Right kidney (tissue), 1 donor: ENCODE data around the gene TDRD5.
"Not testable (repeated sequence)": the region's sequence is repeated elsewhere in the genome, so short reads cannot be mapped to it uniquely, and the experiment has no call there.

Experiments
- DNase-seq: peaks from one replicate; pipeline ENCODE4 v3.0.0-alpha.2; 2016

Gene TDRD5

GRCh38 chr1:179598631-179599030, 7.0 kb downstream of the TDRD5 start:
- no peak for DNase-seq

GRCh38 chr1:179599623-179600249, 8.1 kb downstream of the TDRD5 start:
- DNase-seq: no peak

- DNase-seq: no peak
These were observed 9.5 kb downstream of the TDRD5 start for GRCh38 chr1:179601093-179601492.

- DNase-seq: no peak
These were observed 20.7 kb downstream of the TDRD5 start for GRCh38 chr1:179612361-179612760.

GRCh38 chr1:179630719-179631118, 39.1 kb downstream of the TDRD5 start:
- no peak for DNase-seq

GRCh38 chr1:179632868-179633267, 41.2 kb downstream of the TDRD5 start:
- DNase-seq: no peak

- DNase-seq: no peak
These were observed 45.7 kb downstream of the TDRD5 start for GRCh38 chr1:179637211-179637860.

- DNase-seq: no peak
These were observed 69.4 kb downstream of the TDRD5 start for GRCh38 chr1:179661018-179661417.

- DNase-seq: no peak
These were observed 72.2 kb downstream of the TDRD5 start for GRCh38 chr1:179663810-179664209.

- DNase-seq: no peak
These were observed 86.2 kb downstream of the TDRD5 start for GRCh38 chr1:179677882-179678281.

- DNase-seq: not testable (repeated sequence)
These were observed 102.9 kb downstream of the TDRD5 start for GRCh38 chr1:179694530-179694929.

GRCh38 chr1:179702946-179703539, 111.4 kb downstream of the TDRD5 start:
- no peak for DNase-seq

GRCh38 chr1:179706339-179706941, 114.8 kb downstream of the TDRD5 start:
- DNase-seq: peak; percentile 28

GRCh38 chr1:179707406-179707805, 115.8 kb downstream of the TDRD5 start:
- no peak for DNase-seq

- no peak for DNase-seq
These were observed 117.0 kb downstream of the TDRD5 start for GRCh38 chr1:179708434-179709195.

GRCh38 chr1:179709841-179710329, 118.3 kb downstream of the TDRD5 start:
- no peak for DNase-seq

- no peak for DNase-seq
These were observed 122.5 kb downstream of the TDRD5 start for GRCh38 chr1:179714159-179714558.

GRCh38 chr1:179714623-179715022, 123.0 kb downstream of the TDRD5 start:
- no peak for DNase-seq

GRCh38 chr1:179719272-179719671, 127.6 kb downstream of the TDRD5 start:
- no peak for DNase-seq

GRCh38 chr1:179728271-179728670, 136.6 kb downstream of the TDRD5 start:
- DNase-seq: no peak

- no peak for DNase-seq
These were observed 138.2 kb downstream of the TDRD5 start for GRCh38 chr1:179729881-179730280.

GRCh38 chr1:179731643-179732042, 140.0 kb downstream of the TDRD5 start:
- DNase-seq: no peak
